AG09309 (cell line): Measurements from ENCODE around the gene PCBP3.

Experiments
- DNase-seq: peaks from one replicate; pipeline ENCODE4 v3.0.0-alpha.2; 2010; ENCODE audit warnings: low read depth
- H3K4me3 ChIP-seq: 2 replicates; pipeline ENCODE4 v1.5.1; 2011; ENCODE audit warnings: mild to moderate bottlenecking, low read depth, low read length, moderate library complexity; ENCODE audit not compliant: control insufficient read depth
- TF ChIP-seq, protein P1 (sequence below): IDR thresholded peaks from 2 replicates; pipeline ENCODE4 v1.5.1; 2011; ENCODE audit warnings: mild to moderate bottlenecking, low read depth, low read length, inconsistent platforms; ENCODE audit not compliant: insufficient read depth, control insufficient read depth; ENCODE audit errors: missing control alignments

The PCBP3 gene

DNA sequence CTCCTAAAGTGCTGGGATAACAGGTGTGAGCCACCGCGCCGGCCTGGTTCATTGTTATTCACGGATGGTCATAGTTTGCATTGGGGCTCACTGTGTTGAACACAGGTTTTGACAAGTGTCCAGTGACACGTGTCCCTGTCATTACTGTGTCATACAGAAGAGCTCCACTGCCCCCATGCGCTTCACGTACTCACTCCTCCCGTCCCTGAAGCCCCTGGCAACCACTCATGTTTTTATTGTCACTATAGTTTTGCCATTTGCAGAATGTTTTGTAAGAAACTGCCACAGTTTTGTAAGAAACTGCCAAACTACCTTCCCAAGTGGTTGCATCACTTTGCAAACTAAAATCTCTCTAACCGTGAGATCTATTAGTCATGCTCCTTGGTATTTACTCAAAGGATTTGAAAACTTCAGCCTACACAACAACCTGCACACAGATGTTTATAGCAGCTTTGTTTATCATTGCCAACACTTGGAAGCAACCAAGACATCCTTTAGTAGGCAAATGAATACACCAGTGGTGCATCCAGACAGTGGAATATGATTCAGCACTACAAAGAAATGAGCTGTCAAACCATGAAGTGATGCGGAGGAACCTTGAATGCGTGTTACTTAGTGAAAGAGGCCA is 174.9 kb downstream of the PCBP3 start:
- TF ChIP-seq, protein P1, sequence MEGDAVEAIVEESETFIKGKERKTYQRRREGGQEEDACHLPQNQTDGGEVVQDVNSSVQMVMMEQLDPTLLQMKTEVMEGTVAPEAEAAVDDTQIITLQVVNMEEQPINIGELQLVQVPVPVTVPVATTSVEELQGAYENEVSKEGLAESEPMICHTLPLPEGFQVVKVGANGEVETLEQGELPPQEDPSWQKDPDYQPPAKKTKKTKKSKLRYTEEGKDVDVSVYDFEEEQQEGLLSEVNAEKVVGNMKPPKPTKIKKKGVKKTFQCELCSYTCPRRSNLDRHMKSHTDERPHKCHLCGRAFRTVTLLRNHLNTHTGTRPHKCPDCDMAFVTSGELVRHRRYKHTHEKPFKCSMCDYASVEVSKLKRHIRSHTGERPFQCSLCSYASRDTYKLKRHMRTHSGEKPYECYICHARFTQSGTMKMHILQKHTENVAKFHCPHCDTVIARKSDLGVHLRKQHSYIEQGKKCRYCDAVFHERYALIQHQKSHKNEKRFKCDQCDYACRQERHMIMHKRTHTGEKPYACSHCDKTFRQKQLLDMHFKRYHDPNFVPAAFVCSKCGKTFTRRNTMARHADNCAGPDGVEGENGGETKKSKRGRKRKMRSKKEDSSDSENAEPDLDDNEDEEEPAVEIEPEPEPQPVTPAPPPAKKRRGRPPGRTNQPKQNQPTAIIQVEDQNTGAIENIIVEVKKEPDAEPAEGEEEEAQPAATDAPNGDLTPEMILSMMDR = no peak
- DNase-seq = peak; percentile 58
- H3K4me3 ChIP-seq = no peak overlapping the region

DNA sequence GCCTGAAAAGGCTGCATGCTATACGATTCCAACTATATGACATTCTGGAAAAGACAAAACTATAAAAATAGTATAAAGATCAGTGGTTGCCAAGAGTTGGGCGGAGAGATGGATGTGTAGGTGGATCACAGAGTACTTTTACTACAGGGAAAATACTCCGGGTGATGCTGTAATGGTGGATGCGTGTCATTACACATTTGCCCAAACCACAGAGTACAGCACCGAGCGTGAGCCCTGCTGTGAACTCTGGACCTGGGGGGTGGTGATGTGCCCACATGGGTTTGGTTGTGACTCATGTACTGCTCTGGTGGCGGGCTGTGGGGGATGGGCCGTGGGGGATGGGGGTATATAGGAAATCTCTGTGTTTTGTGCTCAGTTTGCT is 175.4 kb downstream of the PCBP3 start:
- H3K4me3 ChIP-seq = no peak overlapping the region
- TF ChIP-seq, protein P1 = no peak
- DNase-seq = peak; percentile 68

DNA sequence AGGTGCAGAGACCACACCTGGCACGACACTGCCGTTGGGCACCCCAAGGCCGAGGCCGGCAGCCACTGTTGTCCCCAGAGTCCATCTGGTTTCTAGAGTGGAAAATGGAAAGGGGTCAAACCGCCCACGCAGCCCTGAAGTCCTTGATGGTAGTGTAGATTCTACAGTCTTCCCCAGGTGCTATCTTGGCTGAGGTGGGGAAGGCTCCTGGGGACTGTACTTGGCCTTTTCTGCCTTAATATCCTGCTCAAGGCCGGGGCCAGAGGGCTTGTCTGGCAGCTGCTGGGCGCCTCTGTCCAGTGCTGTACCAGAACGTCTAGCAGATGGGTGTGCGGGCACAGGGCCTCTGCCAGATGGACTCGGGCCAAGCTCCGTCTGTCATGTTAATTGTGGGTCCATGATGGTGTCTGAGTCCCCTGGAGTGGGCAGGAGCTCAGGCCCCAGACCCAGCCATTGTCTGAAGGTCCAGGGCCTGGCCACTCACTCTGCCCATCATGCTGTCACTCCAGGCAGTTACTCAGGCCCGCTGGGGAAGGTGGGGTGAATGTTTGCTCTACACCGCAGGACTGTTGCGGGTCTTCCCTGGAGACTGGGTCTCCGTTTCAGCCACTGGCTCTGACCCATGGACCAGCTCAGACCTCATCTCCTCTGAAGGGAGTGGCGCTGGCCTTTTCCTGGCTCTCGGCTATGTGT is 176.1 kb downstream of the PCBP3 start:
- H3K4me3 ChIP-seq = no peak overlapping the region
- TF ChIP-seq, protein P1 = no peak
- no peak for DNase-seq

DNA sequence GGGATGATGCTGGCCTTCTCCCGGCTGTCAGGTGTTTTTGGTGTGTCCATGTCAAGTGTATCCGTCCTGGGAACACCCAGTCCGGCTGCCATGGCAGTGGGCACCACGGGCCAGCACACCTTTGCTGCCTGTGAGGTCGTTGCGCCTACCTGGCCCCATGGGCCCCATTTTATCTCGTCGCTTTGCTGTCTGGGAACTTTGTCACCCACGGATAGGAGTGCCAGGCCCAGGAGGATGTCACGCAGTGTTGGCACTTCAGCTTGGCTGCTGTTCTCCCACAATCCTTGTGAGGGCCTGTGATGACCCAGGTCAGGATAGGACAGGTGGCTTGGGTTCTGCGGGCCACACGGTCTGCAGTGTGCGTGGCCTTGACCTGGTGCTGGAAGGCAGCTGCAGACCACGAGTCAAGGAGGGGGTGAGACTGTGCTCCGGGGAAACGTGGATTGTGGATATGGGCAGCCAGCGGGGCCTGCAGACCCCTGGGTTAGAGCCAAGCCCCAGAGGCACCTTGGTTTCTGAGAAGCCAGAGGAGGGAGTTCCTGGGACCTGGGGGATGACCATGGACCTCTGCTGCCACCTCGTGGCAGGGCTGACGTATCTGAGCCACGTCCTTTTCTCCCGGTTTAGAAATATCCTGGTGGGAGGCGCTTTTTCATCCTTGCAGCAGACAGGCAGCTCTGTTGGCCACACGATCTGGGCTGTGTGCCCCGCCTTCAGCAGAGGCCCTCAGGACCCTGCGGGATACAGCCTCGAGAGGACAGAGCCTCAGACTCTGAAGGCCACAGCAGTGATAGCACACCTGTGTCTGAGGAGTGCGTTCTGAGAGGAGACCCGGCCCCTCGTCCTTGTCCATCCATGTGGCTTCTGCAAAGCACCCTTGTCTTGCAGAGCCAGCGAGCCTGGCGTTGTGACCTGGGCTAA is 176.9 kb downstream of the PCBP3 start:
- TF ChIP-seq, protein P1 = peak; percentile 93
- H3K4me3 ChIP-seq = no peak overlapping the region
- peak; percentile 62 for DNase-seq

DNA sequence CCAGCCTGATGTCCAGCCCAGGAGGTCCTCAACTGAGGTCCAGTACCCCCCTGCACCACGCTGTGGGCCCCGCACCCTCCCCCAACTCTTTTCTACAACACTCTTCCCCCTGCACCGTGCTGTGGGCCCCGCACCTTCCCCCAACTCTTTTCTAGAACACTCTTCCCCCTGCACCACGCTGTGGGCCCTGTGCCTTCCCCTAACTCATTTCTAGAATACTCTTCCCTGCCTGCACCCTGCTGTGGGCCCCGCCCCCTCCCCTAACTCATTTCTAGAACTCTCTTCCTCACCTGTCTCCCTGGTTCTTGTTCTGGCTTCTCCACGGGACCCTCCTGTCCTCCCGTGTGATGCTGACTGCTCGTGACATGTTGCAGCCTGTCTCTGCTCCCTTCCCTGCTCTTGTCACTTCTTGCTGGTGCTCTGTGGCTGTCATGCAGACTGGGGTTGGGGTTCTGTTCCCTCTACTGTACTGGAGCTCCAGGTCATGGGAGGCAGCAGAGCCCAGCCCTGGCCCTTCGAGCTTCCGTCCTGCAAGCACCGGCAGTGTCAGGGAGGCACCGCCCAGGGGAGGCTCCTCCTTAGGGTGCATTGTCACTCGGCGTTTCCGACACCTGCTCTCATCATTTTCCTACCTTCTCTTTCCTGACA is 177.9 kb downstream of the PCBP3 start:
- TF ChIP-seq, protein P1 = no peak
- DNase-seq = no peak
- H3K4me3 ChIP-seq = no peak overlapping the region

DNA sequence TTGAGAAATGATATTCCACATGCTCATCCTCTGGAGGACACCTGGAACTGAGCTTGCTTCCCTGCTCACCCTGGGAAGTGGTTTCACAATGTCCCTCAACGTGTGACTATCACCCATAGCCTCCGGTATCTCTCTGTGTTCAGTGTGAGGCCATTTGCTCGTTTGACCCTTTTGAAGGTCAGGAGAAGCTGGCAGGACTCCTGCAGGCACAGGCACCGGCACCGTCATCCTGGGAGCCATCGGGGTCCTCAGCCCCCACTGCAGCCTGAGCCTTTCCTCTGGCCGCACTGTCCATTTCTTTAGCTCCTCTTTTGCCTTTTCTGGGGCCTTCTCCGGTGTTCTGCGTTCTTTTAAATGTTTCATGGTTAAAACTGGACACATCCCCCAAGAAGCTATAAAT is 178.5 kb downstream of the PCBP3 start:
- TF ChIP-seq, protein P1 = no peak
- no peak overlapping the region for H3K4me3 ChIP-seq
- DNase-seq = no peak
